Endometrial microvascular endothelial cells (primary cell): ENCODE results near the gene USP53. TPM values are rescaled to one million over a fixed set of nuclear protein-coding genes. Genes with fewer than 3 reads are reported as not detected.
"Not testable (repeated sequence)": the region's sequence is repeated elsewhere in the genome, so short reads cannot be mapped to it uniquely, and the experiment has no call there.

Source experiments
- in situ Hi-C: cut with HindIII; loops from 2 replicates; pipeline ENCODE4 v1.10.0; 2017; ENCODE audit warnings: low sequenced_read_pairs, low pct_unique_long_range_greater_than_20kb; ENCODE audit errors: inconsistent ontology term
- total RNA-seq: library from RNA; depleted of rRNA; stranded (reverse); fragments of >200 nt; gene quantifications from one replicate; pipeline ENCODE4 v1.2.3, GENCODE V29; 2015; ENCODE audit errors: inconsistent ontology term

USP53 gene
- total RNA-seq, 1 donor from 2014 or later, result 128 TPM

DNA sequence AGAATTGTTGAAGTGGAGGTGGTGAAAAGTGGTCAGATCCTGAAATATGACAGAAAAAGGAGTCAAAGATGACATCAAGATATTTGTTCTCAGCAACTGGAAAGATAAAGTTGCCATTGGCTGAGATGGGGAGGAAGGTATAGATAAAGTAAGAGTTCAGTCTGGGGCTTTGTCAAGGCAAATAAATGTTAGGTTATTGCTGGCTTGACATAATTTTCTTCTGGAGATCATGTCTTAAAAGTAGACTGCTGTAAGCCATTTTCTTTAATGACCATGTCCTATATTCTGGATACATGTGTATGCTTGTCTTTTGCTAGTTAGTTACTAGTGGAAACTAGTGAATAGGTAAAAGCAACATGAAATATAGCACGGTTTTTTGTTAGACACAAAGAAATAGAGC, 5.6 kb downstream of the USP53 start:
- in situ Hi-C loops, result no loop called here

DNA sequence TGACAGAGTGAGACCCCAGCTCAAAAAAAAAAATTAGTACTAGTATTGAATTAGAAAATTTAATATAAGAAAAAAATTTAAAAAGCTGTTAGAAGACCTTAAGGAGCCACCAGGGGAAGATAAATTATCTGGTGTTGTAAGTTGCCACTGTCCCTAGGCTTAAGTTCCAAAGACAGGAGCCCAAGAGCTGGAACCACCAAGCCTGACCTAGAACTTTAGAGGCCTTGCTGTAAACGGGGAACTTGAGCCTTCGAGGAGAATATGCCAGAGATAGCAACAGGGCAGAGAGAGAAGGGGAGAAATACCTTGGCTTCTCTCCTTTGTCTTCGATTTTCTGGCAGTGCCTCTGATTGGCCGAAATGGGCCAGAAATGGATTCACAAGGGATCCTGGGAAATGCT, 8.9 kb downstream of the USP53 start:
- in situ Hi-C loops, result no loop called here

DNA sequence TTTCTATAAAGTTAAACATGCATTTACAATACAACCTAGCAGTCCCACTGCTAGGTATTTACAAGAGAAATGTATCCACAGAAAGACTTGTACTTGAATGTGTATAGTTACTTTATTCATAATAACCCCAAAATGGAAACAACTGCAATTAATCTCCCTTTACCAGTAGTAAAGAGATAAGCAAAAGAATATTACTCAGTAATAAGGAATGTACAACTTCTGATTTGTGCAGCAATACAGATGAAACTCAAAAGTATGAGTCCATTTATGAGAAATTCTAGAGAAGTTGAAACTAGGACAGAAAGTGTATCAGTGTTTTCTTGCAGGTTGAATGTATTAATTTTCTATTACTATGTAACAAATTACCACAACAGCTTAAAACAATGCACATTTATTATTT, 15.2 kb downstream of the USP53 start:
- in situ Hi-C loops, result no loop called here

DNA sequence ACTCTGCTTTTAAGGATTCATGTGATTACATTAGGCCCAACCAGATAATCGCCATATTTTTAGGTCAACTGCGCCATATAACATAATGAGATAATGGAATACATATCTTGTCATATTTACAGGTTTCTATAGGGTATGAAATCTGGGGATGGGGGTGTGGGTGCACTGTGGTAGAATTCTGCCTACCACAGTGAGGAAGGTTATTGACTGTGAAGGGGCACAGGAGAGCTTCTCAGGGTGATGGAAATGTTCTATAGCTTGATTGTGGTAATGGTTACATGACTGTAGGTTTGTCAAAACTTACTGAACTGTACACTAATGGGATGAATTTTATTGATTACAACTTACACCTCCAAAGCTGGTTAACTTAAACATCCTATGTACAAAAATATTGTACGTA, 15.9 kb downstream of the USP53 start:
- in situ Hi-C loops, result no loop called here

DNA sequence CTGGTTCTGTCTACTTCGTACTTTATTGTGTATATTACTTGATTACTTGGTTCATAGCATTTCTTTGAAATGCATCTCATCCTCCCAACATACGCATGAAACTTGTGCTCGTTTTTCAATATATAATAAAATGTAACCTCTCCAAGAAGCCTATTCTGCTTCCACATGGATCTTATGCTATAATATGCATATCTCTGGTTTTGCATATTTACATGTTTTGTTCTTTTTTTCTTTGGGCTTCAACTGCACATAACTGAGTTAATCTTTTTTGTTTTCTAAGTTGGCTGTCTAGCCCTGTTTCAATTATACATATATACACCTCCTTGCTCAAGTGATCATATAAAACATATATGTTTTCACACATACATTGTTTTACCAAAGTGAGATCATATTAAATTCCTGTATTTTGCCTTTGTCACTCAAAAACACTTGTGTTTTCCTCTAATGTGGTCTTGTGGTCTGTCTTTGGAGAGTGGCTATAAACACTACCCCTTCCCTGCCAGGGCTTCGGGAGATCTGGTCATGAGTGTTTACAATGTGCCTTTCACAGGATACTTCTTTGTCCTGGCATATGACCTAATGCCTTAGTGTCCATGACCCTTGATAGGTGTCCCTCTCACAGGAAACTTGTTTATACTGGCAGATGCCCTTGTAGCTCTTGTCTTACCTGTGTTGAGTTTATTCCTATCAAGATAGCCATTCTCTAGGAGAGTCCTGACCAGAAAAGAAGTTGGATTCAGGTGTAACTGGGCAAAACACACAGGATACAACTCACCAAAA, 17.6 kb downstream of the USP53 start:
- in situ Hi-C loops, result no loop called here

DNA sequence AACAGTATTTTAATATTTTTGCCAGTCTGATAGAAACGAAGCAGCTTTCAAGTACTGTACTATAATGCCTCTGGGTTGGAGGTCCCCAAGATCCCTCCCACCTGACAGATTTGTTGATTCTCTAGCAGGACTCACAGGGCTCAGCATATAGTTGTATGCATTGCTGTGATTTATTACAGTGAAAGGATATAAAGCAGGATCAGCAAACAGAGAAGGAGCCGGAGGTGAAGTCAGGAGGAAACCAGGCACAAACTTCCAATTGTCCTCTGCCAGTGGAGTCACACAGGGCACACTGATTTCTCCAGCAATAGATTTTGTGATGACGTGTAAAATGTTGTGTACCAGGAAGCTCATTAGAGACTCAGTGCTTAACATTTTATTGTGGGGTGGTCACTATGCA, 19.0 kb downstream of the USP53 start:
- in situ Hi-C loops, result no loop called here

DNA sequence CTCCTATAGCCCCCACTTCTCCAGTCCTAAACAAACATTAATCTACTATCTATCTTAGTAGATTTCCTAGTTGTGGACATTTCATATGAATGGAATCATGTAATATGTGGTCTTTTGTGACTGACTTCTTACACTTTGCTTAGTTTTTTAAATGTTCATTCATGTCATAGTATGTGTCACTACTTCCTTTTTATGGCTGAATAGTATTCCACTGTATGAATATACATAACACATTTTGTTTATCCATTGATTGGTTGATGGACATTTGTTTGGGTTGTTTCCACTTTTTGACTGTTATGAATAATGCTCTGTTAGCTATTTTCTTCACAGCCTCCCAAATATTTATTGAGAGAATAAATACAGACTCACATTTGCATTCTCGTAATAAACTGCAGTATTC, 19.8 kb downstream of the USP53 start:
- in situ Hi-C loops, result no loop called here

DNA sequence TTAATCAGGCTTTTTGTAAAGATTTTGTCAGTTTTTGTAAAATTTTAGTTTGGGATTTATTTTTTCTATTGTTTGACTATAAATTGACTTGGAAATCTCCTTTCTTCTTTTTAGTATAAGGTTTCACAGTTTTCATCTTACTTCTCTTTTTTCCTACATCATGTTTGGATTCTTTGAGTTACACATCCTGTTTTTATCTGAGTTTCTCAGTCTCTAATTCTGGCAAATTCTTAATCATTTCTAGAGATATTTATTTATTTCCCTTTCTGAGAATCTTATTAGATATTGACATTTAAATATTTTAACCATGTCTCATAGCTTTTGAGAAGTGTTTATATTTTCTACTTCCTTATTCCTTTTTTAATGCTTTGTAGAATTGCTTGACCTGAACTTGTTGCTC, 20.7 kb downstream of the USP53 start:
- in situ Hi-C loops, result no loop called here

DNA sequence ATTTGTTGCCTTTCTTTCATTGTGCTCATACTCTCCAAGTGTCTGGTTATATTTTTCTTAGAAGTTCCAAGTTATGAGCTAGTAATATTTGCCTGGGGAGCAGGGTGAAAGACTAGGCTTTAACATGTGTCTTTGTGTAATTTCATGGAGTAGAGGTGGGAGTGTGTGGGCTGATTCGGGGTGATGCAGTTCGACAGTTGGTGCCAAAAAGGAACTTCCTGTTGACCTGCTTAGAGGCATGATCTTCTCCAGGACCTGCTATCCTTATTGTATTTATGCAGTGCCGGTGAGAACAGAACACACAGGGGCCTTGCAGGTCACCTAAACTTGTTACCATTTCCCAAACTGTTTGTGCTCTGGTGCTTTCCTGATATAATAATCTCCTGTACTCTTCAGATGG, 21.2 kb downstream of the USP53 start:
- in situ Hi-C loops, result no loop called here

DNA sequence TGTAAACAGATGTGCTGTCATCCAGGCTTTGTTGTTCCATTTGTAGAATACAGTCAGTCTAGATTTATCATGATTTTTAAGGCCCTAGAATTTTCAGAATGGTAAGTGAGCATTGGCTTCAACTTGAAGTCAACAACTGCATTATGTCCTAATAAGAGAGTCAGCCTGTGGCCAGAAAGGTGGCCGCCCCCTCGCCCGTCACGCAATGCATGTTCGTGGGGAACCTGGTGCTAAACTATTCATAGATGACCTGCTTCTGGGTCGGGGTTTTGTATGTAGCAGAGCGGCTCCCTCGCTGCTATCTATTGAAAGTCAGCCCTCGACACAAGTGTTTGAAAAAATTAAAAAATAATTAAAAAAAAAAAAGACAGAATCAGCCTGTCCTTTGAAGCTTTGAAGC, 24.7 kb downstream of the USP53 start:
- in situ Hi-C loops, result no loop called here

DNA sequence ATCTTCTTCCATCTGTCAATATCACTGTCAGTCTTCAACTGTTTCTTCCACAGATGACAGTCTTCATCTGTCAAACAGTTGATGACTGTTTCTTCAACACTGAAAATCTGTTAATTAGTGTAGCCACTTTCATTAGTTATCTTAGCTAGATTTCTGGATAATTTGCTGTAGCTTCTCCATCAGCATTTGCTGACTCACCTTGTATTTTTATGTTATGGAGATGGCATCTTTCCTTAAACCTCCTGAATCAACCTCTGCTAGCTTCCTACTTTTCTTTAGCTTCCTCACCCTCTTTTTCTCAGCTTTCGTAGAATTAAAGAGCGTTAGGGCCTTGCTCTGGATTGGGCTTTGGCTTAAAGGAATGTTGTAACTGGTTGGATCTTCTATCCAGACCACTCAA, 25.1 kb downstream of the USP53 start:
- in situ Hi-C loops, result no loop called here

DNA sequence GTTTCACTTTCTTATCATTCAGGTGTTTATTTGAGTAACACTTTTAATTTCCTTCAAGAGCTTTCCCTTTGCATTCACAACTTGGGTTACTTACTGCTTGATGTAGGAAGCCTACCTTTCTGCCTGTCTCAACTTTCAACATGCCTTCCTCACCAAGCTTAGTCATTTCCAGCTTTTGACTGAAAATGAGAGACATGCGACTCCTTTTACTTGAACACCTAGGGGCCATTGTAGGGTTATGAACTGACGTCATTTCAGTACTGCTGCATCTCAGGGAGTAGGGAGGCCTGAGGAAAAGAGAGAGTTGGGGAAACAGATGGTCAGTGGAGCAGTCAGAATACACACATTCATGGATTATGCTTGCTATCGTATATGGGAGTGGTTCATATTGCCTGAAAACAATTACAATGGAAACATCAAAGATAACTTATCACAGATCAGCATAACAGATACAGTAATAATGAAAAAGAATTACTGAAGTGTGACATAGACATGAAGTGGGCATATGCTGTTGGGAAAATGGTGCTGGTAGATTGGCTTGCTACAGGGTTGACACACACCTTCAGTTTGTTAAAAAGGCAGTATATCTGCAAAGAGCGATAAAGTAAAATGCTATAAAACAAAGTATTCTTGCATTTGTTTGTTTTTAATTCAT, 25.7 kb downstream of the USP53 start:
- in situ Hi-C loops, result no loop called here

DNA sequence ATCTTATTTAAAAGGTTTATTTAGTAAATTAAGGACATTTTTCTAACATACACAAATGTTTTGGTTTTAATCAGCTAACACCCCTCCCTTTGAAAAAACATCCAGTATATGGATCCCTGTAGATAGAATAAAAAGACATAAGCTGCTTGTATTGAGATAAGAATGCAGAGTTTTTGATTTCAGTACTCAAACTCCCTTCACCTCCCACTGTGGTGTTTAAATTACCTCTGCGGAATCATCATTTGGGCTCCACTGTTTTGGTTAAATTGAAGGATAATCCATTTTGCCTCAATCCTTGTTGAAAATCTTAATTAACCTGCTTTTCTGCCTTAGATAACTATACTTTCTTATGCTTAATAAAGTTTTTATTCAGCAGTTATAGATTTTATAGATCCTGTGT, 27.6 kb downstream of the USP53 start:
- in situ Hi-C loops, result no loop called here

DNA sequence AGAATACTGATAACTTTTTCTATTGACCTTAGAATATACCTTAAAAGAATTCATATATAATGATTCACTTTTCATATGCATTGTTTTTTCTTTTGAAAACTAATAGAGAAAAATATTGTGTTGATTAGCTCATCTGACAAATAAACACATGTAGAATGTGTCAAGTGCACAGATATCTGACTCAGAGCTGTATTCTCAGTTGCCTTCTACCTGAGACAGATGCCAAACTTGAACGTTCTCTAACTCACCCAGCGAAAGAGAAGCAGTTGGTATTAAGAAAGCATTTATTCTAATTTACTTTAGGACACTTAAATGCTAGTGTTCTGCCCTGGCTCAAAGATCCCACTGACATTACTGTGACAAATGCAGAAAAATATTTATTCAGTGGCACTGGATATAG, 28.1 kb downstream of the USP53 start:
- in situ Hi-C loops, result no loop called here

DNA sequence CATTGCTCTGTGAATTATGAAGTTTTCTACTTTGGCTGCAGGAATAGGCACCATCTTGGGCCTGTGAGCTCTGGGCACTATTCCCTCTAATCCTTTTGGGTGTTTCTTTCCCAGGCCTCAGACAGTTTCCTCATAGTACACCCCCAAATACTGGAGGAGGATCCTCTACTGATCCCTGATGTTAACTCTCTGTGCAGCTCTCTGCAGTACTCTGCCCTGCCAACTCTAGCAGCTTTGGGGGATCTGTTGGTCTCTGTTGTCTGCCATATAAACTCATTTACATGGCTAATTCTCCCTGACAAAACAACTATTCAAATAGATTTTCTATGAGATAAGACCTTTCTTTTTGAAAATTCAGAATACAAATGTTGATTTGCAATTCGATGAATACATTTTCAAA, 29.9 kb downstream of the USP53 start:
- in situ Hi-C loops, result no loop called here

DNA sequence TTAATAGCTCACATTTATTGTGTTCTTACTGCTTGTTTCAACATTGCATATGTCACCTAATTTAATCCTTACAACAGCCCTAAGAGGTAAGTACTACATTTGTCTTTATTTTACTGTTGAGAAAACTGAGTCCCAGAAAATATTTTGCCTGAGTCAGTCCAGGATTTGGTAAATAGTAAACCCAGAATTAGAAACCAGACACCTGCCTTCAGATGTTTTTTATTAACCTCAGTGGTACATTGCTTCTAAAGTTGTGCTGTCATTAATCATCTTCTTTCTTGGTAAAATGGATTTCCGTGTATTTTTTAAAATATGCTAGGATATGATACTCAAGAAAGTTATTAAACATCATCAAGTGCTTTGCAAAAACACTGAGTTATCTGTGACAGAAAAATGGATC, 31.4 kb downstream of the USP53 start:
- in situ Hi-C loops, result no loop called here

DNA sequence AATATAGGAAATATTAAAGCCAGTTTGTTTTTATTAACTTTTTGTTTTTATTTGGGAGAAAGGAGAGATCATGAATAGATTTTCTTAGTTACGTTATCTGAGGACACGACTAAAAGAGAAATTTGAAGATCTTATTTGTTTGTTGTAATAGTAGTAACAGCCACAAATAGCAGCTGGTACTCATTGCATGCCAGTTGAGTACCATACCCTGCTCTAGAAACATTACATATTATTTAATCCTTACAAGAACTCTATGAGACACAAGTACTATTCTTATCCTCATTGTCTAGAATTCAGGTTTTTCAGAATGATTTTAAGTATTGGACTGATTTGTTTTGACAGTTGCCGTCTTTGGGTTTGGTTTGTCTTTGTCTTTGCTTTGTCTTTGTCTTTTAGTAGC, 31.8 kb downstream of the USP53 start:
- in situ Hi-C loops, result no loop called here

DNA sequence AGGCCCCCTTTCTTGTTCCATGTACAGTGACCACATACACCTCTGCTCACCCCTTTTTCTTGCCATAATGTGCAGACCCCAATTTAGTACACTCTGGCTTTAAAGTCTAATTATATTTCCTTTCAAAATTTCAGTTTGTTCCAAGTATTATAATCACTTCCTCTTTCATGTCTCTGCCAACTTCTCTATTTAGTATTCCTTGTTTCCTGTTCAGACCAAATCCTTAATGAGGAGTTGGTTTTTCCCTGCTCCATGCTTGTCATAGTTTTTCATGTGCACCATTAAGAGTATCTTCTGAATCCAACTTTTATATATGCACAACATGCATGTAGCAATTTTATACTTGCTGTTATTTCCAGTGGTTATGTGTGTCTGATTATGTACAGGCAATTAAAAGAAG, 32.3 kb downstream of the USP53 start:
- in situ Hi-C loops, result no loop called here

DNA sequence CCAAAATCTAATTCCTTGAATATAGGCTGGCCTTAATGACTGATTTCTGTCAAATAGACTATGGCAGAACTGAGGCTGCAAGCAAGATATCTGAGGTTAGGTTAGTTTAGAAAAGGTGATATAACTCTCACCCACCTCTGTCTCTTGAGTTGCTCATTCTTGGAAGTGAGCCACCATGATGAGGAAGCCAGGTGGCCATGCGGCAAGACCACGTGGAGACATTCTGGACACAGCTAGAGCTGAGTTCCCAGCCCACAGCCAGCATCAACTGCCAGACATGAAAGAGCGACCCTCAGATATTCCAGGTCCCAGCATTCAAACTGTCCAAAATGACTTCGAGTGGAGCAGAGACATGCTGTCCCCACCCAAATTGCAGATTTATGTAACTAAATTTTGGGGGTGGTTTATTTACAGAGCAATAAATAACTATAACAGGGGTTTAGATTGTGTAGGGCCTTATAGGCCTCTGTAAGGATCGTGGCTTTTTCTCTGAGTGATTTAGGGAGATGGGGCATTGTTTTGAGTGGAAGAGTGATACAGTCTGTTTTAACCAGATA, 33.7 kb downstream of the USP53 start:
- in situ Hi-C loops, result no loop called here

DNA sequence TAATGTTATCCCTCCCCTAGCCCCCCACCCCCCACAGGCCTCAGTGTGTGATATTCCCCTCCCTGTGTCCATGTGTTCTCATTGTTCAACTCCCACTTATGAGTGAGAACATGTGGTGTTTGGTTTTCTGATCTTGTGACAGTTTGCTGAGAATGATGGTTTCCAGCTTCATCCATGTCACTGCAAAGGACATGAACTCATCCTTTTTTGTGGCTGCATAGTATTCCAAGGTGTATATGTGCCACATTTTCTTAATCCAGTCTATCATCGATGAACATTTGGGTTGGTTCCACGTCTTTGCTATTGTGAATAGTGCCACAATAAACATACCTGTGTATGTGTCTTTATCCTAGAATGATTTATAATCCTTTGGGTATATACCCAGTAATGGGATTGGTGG, 38.5 kb downstream of the USP53 start:
- in situ Hi-C loops, result not testable (repeated sequence)
